ENCODE measurements around the gene GLIS1.

DNA sequence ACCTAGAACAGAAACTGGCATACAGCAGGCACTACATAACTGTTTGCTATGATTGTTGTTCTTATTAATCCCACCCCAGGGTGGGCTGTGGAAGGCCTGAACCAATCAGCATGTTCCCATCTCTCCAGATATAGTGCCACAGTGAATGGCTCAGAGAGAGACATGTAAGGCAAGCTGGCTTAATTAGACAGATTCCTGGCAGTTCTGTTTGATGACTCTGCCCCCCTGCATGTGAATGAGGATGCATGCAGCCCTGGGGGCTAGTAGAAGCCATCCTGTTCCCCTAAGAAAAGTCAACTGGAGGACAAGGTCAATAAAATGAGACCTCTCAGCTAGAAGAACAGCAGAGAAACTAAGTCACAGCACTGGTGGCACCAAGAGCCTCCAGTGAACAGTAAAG lies 130.3 kb downstream of the GLIS1 start:
- TF ChIP-seq, protein P1, sequence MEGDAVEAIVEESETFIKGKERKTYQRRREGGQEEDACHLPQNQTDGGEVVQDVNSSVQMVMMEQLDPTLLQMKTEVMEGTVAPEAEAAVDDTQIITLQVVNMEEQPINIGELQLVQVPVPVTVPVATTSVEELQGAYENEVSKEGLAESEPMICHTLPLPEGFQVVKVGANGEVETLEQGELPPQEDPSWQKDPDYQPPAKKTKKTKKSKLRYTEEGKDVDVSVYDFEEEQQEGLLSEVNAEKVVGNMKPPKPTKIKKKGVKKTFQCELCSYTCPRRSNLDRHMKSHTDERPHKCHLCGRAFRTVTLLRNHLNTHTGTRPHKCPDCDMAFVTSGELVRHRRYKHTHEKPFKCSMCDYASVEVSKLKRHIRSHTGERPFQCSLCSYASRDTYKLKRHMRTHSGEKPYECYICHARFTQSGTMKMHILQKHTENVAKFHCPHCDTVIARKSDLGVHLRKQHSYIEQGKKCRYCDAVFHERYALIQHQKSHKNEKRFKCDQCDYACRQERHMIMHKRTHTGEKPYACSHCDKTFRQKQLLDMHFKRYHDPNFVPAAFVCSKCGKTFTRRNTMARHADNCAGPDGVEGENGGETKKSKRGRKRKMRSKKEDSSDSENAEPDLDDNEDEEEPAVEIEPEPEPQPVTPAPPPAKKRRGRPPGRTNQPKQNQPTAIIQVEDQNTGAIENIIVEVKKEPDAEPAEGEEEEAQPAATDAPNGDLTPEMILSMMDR (IDR thresholded peaks at IDR 0.05), result no peak
- TF ChIP-seq POLR2A (IDR thresholded peaks at IDR 0.05), result no peak
- no peak for TF ChIP-seq POLR2AphosphoS5 (IDR thresholded peaks at IDR 0.05)

All from stomach (tissue), 4 donors.